HFFc6 (cell line): ENCODE measurements around the gene TTLL12. TPM values are rescaled to one million over a fixed set of nuclear protein-coding genes. Genes with fewer than 3 reads are reported as not detected.

Experiments used
- DNase-seq: peaks from one replicate; pipeline ENCODE4 v3.0.0-alpha.2; 2018
- H3K27ac Mint-ChIP-seq: 2 replicates; pipeline ENCODE4 v1.8.0; 2020; ENCODE audit warnings: mild to moderate bottlenecking, mixed read lengths
- H3K27me3 Mint-ChIP-seq: 2 replicates; pipeline ENCODE4 v1.8.0; 2021; ENCODE audit warnings: mild to moderate bottlenecking, moderate library complexity, mixed read lengths; ENCODE audit not compliant: insufficient read depth
- H3K36me3 Mint-ChIP-seq: 2 replicates; pipeline ENCODE4 v1.8.0; 2021; ENCODE audit warnings: low read depth, mixed read lengths
- H3K4me1 Mint-ChIP-seq: 2 replicates; pipeline ENCODE4 v1.8.0; 2020; ENCODE audit warnings: low read depth, mixed read lengths
- H3K4me3 Mint-ChIP-seq: 2 replicates; pipeline ENCODE4 v1.8.0; 2020; ENCODE audit warnings: mild to moderate bottlenecking, moderate library complexity, mixed read lengths
- H3K9me3 Mint-ChIP-seq: 2 replicates; pipeline ENCODE4 v1.8.0; 2020; ENCODE audit warnings: mild to moderate bottlenecking, mixed read lengths
- total RNA-seq, 6 experiments: library from RNA; stranded (reverse); fragmentation: NEBNext Ultra II Directional; extraction: Animal tissue kit (Norgen Biotek cat#: 25700); gene quantifications; 2 replicates in 1 of 6; 3 replicates in 5 of 6; pipeline ENCODE4 v1.2.3, GENCODE V29; 2021
- TF ChIP-seq, protein P1 (sequence below): fragments of 200-600 bp; sonication (generic); IDR thresholded peaks from 2 replicates; pipeline ENCODE4 v1.5.0; 2021; ENCODE audit warnings: antibody characterized with exemption, mild to moderate bottlenecking

TTLL12 gene
- total RNA-seq, 6 experiments from 2014 or later = 33.9 to 42.4 (median 38.7) TPM

GRCh38 chr22:43144949-43145348 is 42.0 kb downstream of the TTLL12 start:
- no peak for DNase-seq
- Mint-ChIP-seq H3K27ac (no peak overlapping the region), H3K27me3 (peaks cover 1% of the 10 kb centered on the region), H3K4me3 (no peak overlapping the region), H3K9me3 (no peaks in the 10 kb centered on the region), H3K36me3 (peaks cover 3% of the 10 kb centered on the region), H3K4me1 (0 out of 2 replicates have a peak, but pooled peaks cover 4% of the 10 kb centered on the region)
- TF ChIP-seq, protein P1, sequence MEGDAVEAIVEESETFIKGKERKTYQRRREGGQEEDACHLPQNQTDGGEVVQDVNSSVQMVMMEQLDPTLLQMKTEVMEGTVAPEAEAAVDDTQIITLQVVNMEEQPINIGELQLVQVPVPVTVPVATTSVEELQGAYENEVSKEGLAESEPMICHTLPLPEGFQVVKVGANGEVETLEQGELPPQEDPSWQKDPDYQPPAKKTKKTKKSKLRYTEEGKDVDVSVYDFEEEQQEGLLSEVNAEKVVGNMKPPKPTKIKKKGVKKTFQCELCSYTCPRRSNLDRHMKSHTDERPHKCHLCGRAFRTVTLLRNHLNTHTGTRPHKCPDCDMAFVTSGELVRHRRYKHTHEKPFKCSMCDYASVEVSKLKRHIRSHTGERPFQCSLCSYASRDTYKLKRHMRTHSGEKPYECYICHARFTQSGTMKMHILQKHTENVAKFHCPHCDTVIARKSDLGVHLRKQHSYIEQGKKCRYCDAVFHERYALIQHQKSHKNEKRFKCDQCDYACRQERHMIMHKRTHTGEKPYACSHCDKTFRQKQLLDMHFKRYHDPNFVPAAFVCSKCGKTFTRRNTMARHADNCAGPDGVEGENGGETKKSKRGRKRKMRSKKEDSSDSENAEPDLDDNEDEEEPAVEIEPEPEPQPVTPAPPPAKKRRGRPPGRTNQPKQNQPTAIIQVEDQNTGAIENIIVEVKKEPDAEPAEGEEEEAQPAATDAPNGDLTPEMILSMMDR = no peak

GRCh38 chr22:43142880-43143562 is 43.9 kb downstream of the TTLL12 start, which contains the start of gene MCAT:
TSS of gene MCAT (minus strand) at chr22:43143398. CDS start at chr22:43143348, 50 bp downstream.
- 0 out of 2 replicates have a peak, but pooled peaks cover 4% of the 10 kb centered on the region for H3K4me1 Mint-ChIP-seq
- TF ChIP-seq, protein P1 = peak; percentile 14; the same call in 1 of the 2 replicates
- H3K4me3 Mint-ChIP-seq = peak within 1 kb of the TSS; percentile 89
- no peaks in the 10 kb centered on the region; the same call in 1 of the 2 replicates for H3K27me3 Mint-ChIP-seq
- peaks cover 4% of the 10 kb centered on the region for H3K36me3 Mint-ChIP-seq
- H3K9me3 Mint-ChIP-seq = no peaks in the 10 kb centered on the region
- peak; percentile 45 for DNase-seq
- H3K27ac Mint-ChIP-seq = peak within 1 kb of the TSS; percentile 79

GRCh38 chr22:43136801-43137200 is 50.1 kb downstream of the TTLL12 start:
- H3K36me3 Mint-ChIP-seq = peaks cover 4% of the 10 kb centered on the region
- no peak overlapping the region for H3K27ac Mint-ChIP-seq
- H3K9me3 Mint-ChIP-seq = no peaks in the 10 kb centered on the region
- H3K4me3 Mint-ChIP-seq = no peak overlapping the region
- DNase-seq = no peak
- TF ChIP-seq, protein P1 = no peak
- peaks cover 2% of the 10 kb centered on the region; the same call in 1 of the 2 replicates for H3K27me3 Mint-ChIP-seq
- H3K4me1 Mint-ChIP-seq = no peaks in the 10 kb centered on the region

GRCh38 chr22:43136255-43136654 is 50.7 kb downstream of the TTLL12 start:
- peaks cover 4% of the 10 kb centered on the region for H3K36me3 Mint-ChIP-seq
- no peak overlapping the region for H3K4me3 Mint-ChIP-seq
- no peak overlapping the region for H3K27ac Mint-ChIP-seq

DNA sequence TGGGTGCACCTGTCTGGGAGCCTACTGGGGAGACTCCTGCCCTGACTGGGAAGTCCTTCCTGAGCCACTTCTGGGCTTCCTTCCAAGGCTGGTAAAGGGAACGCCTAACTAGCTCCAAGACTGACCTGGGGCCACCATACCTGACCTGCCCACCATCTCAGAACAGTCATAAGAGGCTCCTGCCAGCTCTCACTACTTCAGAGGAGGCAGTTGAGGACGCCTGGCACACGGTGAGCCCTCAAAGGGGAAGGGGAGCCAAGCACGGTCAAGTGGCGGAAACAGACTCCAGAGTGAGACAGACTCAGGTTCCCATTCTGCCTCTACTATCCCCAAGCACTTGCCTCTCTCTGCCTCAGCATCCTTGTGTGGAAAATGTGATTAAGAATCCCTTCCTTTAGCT is 51.4 kb downstream of the TTLL12 start:
- Mint-ChIP-seq H3K9me3 (no peaks in the 10 kb centered on the region), H3K27ac (no peak overlapping the region), H3K4me3 (no peak overlapping the region), H3K4me1 (no peaks in the 10 kb centered on the region), H3K36me3 (peaks cover 4% of the 10 kb centered on the region), H3K27me3 (peaks cover 2% of the 10 kb centered on the region; the same call in 1 of the 2 replicates)
- no peak for DNase-seq
- TF ChIP-seq, protein P1 = no peak

More at GRCh38 chr22:43136255-43136654, 50.7 kb downstream of the TTLL12 start:
- Mint-ChIP-seq H3K9me3 (no peaks in the 10 kb centered on the region), H3K4me1 (no peaks in the 10 kb centered on the region), H3K27me3 (peaks cover 2% of the 10 kb centered on the region; the same call in 1 of the 2 replicates)
- no peak for DNase-seq
- TF ChIP-seq, protein P1 = peak; percentile 83
